Measurements from ENCODE around the gene IFI27L2. TPM values are rescaled to one million over a fixed set of nuclear protein-coding genes. Genes with fewer than 3 reads are reported as not detected.

Gene IFI27L2
- polyA plus RNA-seq, 3 donors = 22.1 to 28.6 (median 25.7) TPM

- DNase-seq (ENCODE audit: extremely low read depth in 1 of 11, low read depth in 9 of 11, low spot score in 4 of 11) = no peak
Measured at GRCh38 chr14:94113490-94113889, 15.9 kb downstream of the IFI27L2 start.

- DNase-seq (ENCODE audit: extremely low read depth in 1 of 11, low read depth in 9 of 11, low spot score in 4 of 11) = no peak
Measured at GRCh38 chr14:94113073-94113472, 16.3 kb downstream of the IFI27L2 start.

GRCh38 chr14:94112513-94113063 lies 16.8 kb downstream of the IFI27L2 start:
- DNase-seq (ENCODE audit: extremely low read depth in 1 of 11, low read depth in 9 of 11, low spot score in 4 of 11) = no peak

- DNase-seq (ENCODE audit: extremely low read depth in 1 of 11, low read depth in 9 of 11, low spot score in 4 of 11) = no peak
Measured at GRCh38 chr14:94111276-94112095, 17.9 kb downstream of the IFI27L2 start.

- no peak for DNase-seq (ENCODE audit: extremely low read depth in 1 of 11, low read depth in 9 of 11, low spot score in 4 of 11)
Measured at GRCh38 chr14:94110552-94111181, 18.7 kb downstream of the IFI27L2 start, which contains the start of gene IFI27. Gene IFI27 (plus strand): TSS chr14:94110736.

- DNase-seq (ENCODE audit: extremely low read depth in 1 of 11, low read depth in 9 of 11, low spot score in 4 of 11) = no peak
Measured at GRCh38 chr14:94109915-94110250, 19.5 kb downstream of the IFI27L2 start.

- DNase-seq (ENCODE audit: extremely low read depth in 1 of 11, low read depth in 9 of 11, low spot score in 4 of 11) = no peak
Measured at GRCh38 chr14:94104731-94105130, 24.7 kb downstream of the IFI27L2 start.

GRCh38 chr14:94103554-94104150 lies 25.8 kb downstream of the IFI27L2 start:
- DNase-seq (ENCODE audit: extremely low read depth in 1 of 11, low read depth in 9 of 11, low spot score in 4 of 11) = no peak

- no peak for DNase-seq (ENCODE audit: extremely low read depth in 1 of 11, low read depth in 9 of 11, low spot score in 4 of 11)
Measured at GRCh38 chr14:94102768-94103482, 26.5 kb downstream of the IFI27L2 start.

- no peak for DNase-seq (ENCODE audit: extremely low read depth in 1 of 11, low read depth in 9 of 11, low spot score in 4 of 11)
Measured at GRCh38 chr14:94101748-94102147, 27.7 kb downstream of the IFI27L2 start.

GRCh38 chr14:94100847-94101246 lies 28.6 kb downstream of the IFI27L2 start:
- no peak for DNase-seq (ENCODE audit: extremely low read depth in 1 of 11, low read depth in 9 of 11, low spot score in 4 of 11)

- no peak for DNase-seq (ENCODE audit: extremely low read depth in 1 of 11, low read depth in 9 of 11, low spot score in 4 of 11)
Measured at GRCh38 chr14:94099006-94099405, 30.4 kb downstream of the IFI27L2 start.

GRCh38 chr14:94098326-94098992 lies 30.9 kb downstream of the IFI27L2 start:
- DNase-seq (ENCODE audit: extremely low read depth in 1 of 11, low read depth in 9 of 11, low spot score in 4 of 11) = no peak

GRCh38 chr14:94097091-94097490 lies 32.3 kb downstream of the IFI27L2 start:
- no peak for DNase-seq (ENCODE audit: extremely low read depth in 1 of 11, low read depth in 9 of 11, low spot score in 4 of 11)

GRCh38 chr14:94093418-94093817 lies 36.0 kb downstream of the IFI27L2 start:
- DNase-seq (ENCODE audit: extremely low read depth in 1 of 11, low read depth in 9 of 11, low spot score in 4 of 11) = no peak

GRCh38 chr14:94089479-94089878 lies 39.9 kb downstream of the IFI27L2 start:
- DNase-seq (ENCODE audit: extremely low read depth in 1 of 11, low read depth in 9 of 11, low spot score in 4 of 11) = no peak

GRCh38 chr14:94088516-94088915 lies 40.9 kb downstream of the IFI27L2 start:
- no peak for DNase-seq (ENCODE audit: extremely low read depth in 1 of 11, low read depth in 9 of 11, low spot score in 4 of 11)

GRCh38 chr14:94087891-94088290 lies 41.5 kb downstream of the IFI27L2 start:
- no peak for DNase-seq (ENCODE audit: extremely low read depth in 1 of 11, low read depth in 9 of 11, low spot score in 4 of 11)

- DNase-seq (ENCODE audit: extremely low read depth in 1 of 11, low read depth in 9 of 11, low spot score in 4 of 11) = no peak
Measured at GRCh38 chr14:94081386-94081820, 48.0 kb downstream of the IFI27L2 start.

All from renal cortex interstitium (tissue), 11 donors.